GM12878 (cell line): ENCODE results near the gene NHLRC4. TPM values are rescaled to one million over a fixed set of nuclear protein-coding genes. Genes with fewer than 3 reads are reported as not detected.

ENCODE experiments used
- ATAC-seq: fragments of 200-7000 bp; cut with Tn5 transposase; 3 replicates; pipeline ENCODE4 v1.9.1; 2020; ENCODE audit warnings: mild to moderate bottlenecking, moderate library complexity
- BruUV-seq: library from RNA; stranded (reverse); fragments of 400-500 nt; replicated peaks from 2 replicates; lab custom pipeline; 2021; lab: Mats Ljungman, UMichigan
- CTCF ChIA-PET: fragments of 300-600 bp; sonication (Branson Sonifier 250); formaldehyde crosslinking; extraction: SDS; loops from one replicate; lab custom pipeline; 2021; ENCODE audit warnings: inconsistent platforms; lab: Yijun Ruan, JAX
- POLR2A ChIA-PET: fragments of 350-600 bp; formaldehyde crosslinking; extraction: SDS; loops from one replicate; lab custom pipeline; 2021; ENCODE audit warnings: inconsistent platforms; lab: Charles Lee
- RAD21 ChIA-PET: fragments of 300-600 bp; sonication (Branson Sonifier 250); formaldehyde crosslinking; loops from one replicate; lab custom pipeline; 2023; ENCODE audit warnings: antibody characterized with exemption; ENCODE audit not compliant: unreplicated experiment; lab: Charles Lee
- SMC1A ChIA-PET: fragments of 300-600 bp; sonication (Branson Sonifier 250); formaldehyde crosslinking; loops from one replicate; lab custom pipeline; 2023; ENCODE audit not compliant: unreplicated experiment, uncharacterized antibody; lab: Charles Lee
- DNase-seq: peaks from one replicate; pipeline ENCODE4 v3.0.0-alpha.2; 2011; ENCODE audit warnings: low read depth, low spot score
- FAIRE-seq: peaks from 3 replicates; lab custom pipeline; 2011; peaks lifted over from hg19 to GRCh38; lab: Jason Lieb, UNC
- H2AFZ ChIP-seq: 2 replicates; pipeline ENCODE4 v1.6.0; 2011; ENCODE audit warnings: low read depth, low read length, control low read depth; ENCODE audit not compliant: control insufficient read depth
- H3K27ac ChIP-seq: 2 replicates; pipeline ENCODE4 v1.5.1; 2011; ENCODE audit warnings: control low read depth; ENCODE audit not compliant: control insufficient read depth, insufficient read depth
- H3K27me3 ChIP-seq, 2 experiments: replicated peaks in 1 of 2; 2 replicates each; pipeline versions ENCODE4 v1.6.0 to v1.6.1; 2011; ENCODE audit warnings: low read length in 1 of 2; ENCODE audit not compliant: control insufficient read depth in 2 of 2, insufficient read depth in 2 of 2
- H3K36me3 ChIP-seq, 2 experiments: 2 replicates each; pipeline ENCODE4 v1.5.1; 2011; ENCODE audit warnings: low read length in 1 of 2; ENCODE audit not compliant: control insufficient read depth in 2 of 2, insufficient read depth in 2 of 2
- H3K4me1 ChIP-seq: 2 replicates; pipeline ENCODE4 v1.6.1; 2011; ENCODE audit warnings: mild to moderate bottlenecking, low read length, moderate library complexity, mixed read lengths; ENCODE audit not compliant: control insufficient read depth, insufficient read depth
- H3K4me2 ChIP-seq: 2 replicates; pipeline ENCODE4 v1.6.0; 2011; ENCODE audit warnings: control low read depth; ENCODE audit not compliant: control insufficient read depth, insufficient read depth
- H3K4me3 ChIP-seq: fragments of 200-600 bp; sonication (generic); 2 replicates; pipeline ENCODE4 v1.5.1; 2016
- H3K79me2 ChIP-seq: 2 replicates; pipeline ENCODE4 v1.6.0; 2011; ENCODE audit warnings: low read length; ENCODE audit not compliant: control insufficient read depth, insufficient read depth
- H3K9ac ChIP-seq: 2 replicates; pipeline ENCODE4 v1.8.0; 2011; ENCODE audit warnings: low read length, control low read depth, mixed read lengths; ENCODE audit not compliant: control insufficient read depth, insufficient read depth
- H3K9me3 ChIP-seq: replicated peaks from 3 replicates; pipeline ENCODE4 v1.5.1; 2011; ENCODE audit warnings: mild to moderate bottlenecking, low read length; ENCODE audit not compliant: control insufficient read depth, insufficient read depth
- H4K20me1 ChIP-seq: 2 replicates; pipeline ENCODE4 v1.6.0; 2011; ENCODE audit not compliant: control insufficient read depth, insufficient read depth
- BMI1 ChIP-seq: fragments of 450-650 bp; IDR thresholded peaks from 2 replicates; pipeline ENCODE4 v1.6.1; 2016; ENCODE audit warnings: mild to moderate bottlenecking, moderate library complexity, borderline replicate concordance
- EGR1 ChIP-seq, 2 experiments: IDR thresholded peaks; 1 replicate in 1 of 2; 2 replicates in 1 of 2; pipeline ENCODE4 v1.6.1; 2011 to 2012; ENCODE audit warnings: low read depth in 2 of 2, low read length in 2 of 2, borderline replicate concordance in 1 of 2, mild to moderate bottlenecking in 1 of 2, moderate library complexity in 1 of 2
- EP300 ChIP-seq, 2 experiments: fragments of 150-350 bp in 1 of 2; IDR thresholded peaks; 2 replicates each; pipeline ENCODE4 v1.6.1; 2011 to 2012; ENCODE audit warnings: low read depth in 2 of 2, low read length in 2 of 2, borderline replicate concordance in 1 of 2, improper control_type of control experiment in 1 of 2, inconsistent platforms in 1 of 2; ENCODE audit not compliant: control insufficient read depth in 1 of 2
- FOS ChIP-seq: IDR thresholded peaks from 3 replicates; pipeline ENCODE4 v1.6.1; 2011; ENCODE audit warnings: borderline replicate concordance; ENCODE audit not compliant: insufficient read length; ENCODE audit errors: extremely low read depth
- IRF4 ChIP-seq: IDR thresholded peaks from 2 replicates; pipeline ENCODE4 v1.6.1; 2011; ENCODE audit warnings: low read depth, low read length
- MEF2B ChIP-seq: fragments of 450-650 bp; IDR thresholded peaks from 2 replicates; pipeline ENCODE4 v1.6.1; 2018; ENCODE audit warnings: mild to moderate bottlenecking, moderate library complexity; ENCODE audit not compliant: partially characterized antibody, poor library complexity, severe bottlenecking
- MTA2 ChIP-seq: fragments of 450-650 bp; IDR thresholded peaks from 2 replicates; pipeline ENCODE4 v1.6.1; 2016; ENCODE audit warnings: low read depth, mild to moderate bottlenecking, moderate library complexity
- NR2C2 ChIP-seq: IDR thresholded peaks from 2 replicates; pipeline ENCODE4 v1.6.1; 2011; ENCODE audit warnings: borderline replicate concordance, low read depth; ENCODE audit not compliant: control insufficient read depth, insufficient read length
- SMARCA5 ChIP-seq: fragments of 450-650 bp; IDR thresholded peaks from 2 replicates; pipeline ENCODE4 v1.6.1; 2017; ENCODE audit warnings: mild to moderate bottlenecking
- SP1 ChIP-seq: IDR thresholded peaks from one replicate; pipeline ENCODE4 v1.6.1; 2011; ENCODE audit warnings: low read depth, low read length
- TARDBP ChIP-seq: IDR thresholded peaks from 2 replicates; pipeline ENCODE4 v1.6.1; 2016; ENCODE audit warnings: borderline replicate concordance
- ZNF622 ChIP-seq: fragments of 450-650 bp; IDR thresholded peaks from 2 replicates; pipeline ENCODE4 v1.6.1; 2017; ENCODE audit warnings: mild to moderate bottlenecking, inconsistent platforms
- WGBS: methylation state at CpG from one replicate; pipeline ENCODE4 v1.1.6; 2016; ENCODE audit warnings: low lambda C conversion rate; ENCODE audit not compliant: insufficient replicate concordance, insufficient coverage; ENCODE audit errors: missing lambda C conversion rate; 5-methylcytosine and 5-hydroxymethylcytosine counted together
- in situ Hi-C: fragments of 300-500 bp; cut with MboI; formaldehyde crosslinking; loops from 9 replicates; pipeline ENCODE4 v1.14.3; 2018; ENCODE audit warnings: mixed read lengths
- intact Hi-C: fragments of 100-400 bp; cut with micrococcal nuclease; formaldehyde crosslinking; loops from one replicate; pipeline ENCODE4 v1.14.2; 2022; ENCODE audit not compliant: unreplicated experiment
- polyA plus RNA-seq, 11 experiments: library from polyadenylated mRNA; depleted of rRNA in 4 of 11; unstranded in 6 of 11; stranded (reverse) in 5 of 11; fragments of >200 nt; fragmentation: Nextera tagmentation in 4 of 11; fragmentation: Illumina TruSeq in 1 of 11; extraction: Ambion mirVana in 4 of 11; extraction: Trizol in 1 of 11; gene quantifications; 1 replicate in 1 of 11; 2 replicates in 10 of 11; pipeline versions ENCODE4 v1.2.1 to v1.2.3, GENCODE V29; 2011 to 2016; ENCODE audit warnings: inconsistent platforms in 2 of 11, missing spikeins in 2 of 11, low read depth in 1 of 11
- total RNA-seq, 4 experiments: library from RNA; depleted of rRNA in 3 of 4; stranded (reverse); fragments of >200 nt in 3 of 4; fragmentation: Illumina TruSeq in 1 of 4; extraction: Trizol in 1 of 4; gene quantifications; 2 replicates each; pipeline versions ENCODE4 v1.2.1 to v1.2.3, GENCODE V29; 2013 to 2021
- TF ChIP-seq, protein P1 (sequence below): fragments of 450-650 bp; IDR thresholded peaks from 2 replicates; pipeline ENCODE4 v1.6.1; 2014; ENCODE audit warnings: mild to moderate bottlenecking

Gene NHLRC4
- total and polyA plus RNA-seq, 10 of the 15 experiments (the other 5 are each of a cell fraction or from before 2014, with no cell fraction given): 0.07 to 1.1 (median 0.57) TPM; not detected in 3

DNA sequence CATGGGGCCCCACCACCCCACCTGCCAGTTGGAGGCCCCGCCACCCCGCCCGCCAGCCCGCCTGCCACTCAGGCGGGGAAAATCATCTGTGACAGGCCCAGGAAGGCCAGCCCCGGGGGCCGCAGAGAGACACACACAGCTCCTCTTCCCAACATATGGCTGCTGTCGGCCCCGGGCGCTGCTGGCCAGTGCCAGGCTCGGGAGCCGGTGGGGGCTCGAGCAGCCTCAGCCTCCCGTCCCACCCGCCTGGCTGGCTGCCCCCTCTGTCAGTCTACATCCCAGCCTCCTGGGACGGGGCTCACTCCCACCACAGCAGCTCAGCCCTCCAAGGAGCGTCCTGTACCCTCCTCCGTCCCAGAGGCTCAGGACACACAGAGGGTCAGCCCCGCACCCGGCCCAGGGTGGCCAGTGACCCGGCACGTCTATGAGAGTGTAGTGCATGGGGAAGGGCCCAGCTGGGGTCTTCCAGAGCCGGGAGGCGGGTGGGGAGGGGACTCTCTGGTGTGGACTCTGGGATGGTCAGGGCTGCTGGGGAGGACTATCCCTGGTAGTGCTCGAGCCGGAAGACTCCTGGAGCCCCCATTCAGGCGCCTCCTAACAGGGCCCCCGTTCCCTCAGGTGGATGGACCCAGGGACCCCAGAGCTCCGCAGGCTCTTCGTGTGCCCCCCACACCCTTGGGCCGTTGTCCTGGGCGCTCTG is 10.2 kb upstream of the NHLRC4 start:
- no TSS peak for BruUV-seq
- Histone ChIP-seq H3K36me3 (peaks cover 0 to 7% of the 10 kb centered on the region in 2 experiments; a peak in 2 of 4 replicates), H3K9me3 (no peaks in the 10 kb centered on the region), H3K27me3 (peaks cover 4 to 9% of the 10 kb centered on the region in 2 experiments; a peak in 2 of 4 replicates), H2AFZ (no peak overlapping the region), H3K4me2 (no peak overlapping the region), H3K4me1 (no peaks in the 10 kb centered on the region), H3K9ac (no peak overlapping the region), H3K4me3 (no peak overlapping the region), H3K27ac (no peak overlapping the region), H3K79me2 (no peaks in the 10 kb centered on the region), H4K20me1 (no peaks in the 10 kb centered on the region)
- in situ Hi-C loops: no loop called here
- ChIA-PET RAD21 (no interaction called here), POLR2A (no interaction called here), SMC1A (no interaction called here), CTCF (no interaction called here)
- WGBS: 61% methylated on average over 29 of the region's 32 CpGs
- ATAC-seq (no peak), DNase-seq (no peak), FAIRE-seq (no peak)
- intact Hi-C loops: no loop called here
- TF ChIP-seq IRF4 (no peak), MTA2 (no peak), FOS (no peak), NR2C2 (no peak), SMARCA5 (no peak), TARDBP (no peak), EP300 (IDR thresholded peaks at IDR 0.05; ENCODE audit: borderline replicate concordance in 1 of 2, control insufficient read depth in 1 of 2, low read depth in 2 of 2, low read length in 2 of 2) (no peak), ZNF622 (no peak), SP1 (no peak), MEF2B (no peak), EGR1 (IDR thresholded peaks at IDR 0.05; ENCODE audit: borderline replicate concordance in 1 of 2, low read depth in 2 of 2, low read length in 2 of 2) (no peak), BMI1 (no peak)
- TF ChIP-seq, protein P1, sequence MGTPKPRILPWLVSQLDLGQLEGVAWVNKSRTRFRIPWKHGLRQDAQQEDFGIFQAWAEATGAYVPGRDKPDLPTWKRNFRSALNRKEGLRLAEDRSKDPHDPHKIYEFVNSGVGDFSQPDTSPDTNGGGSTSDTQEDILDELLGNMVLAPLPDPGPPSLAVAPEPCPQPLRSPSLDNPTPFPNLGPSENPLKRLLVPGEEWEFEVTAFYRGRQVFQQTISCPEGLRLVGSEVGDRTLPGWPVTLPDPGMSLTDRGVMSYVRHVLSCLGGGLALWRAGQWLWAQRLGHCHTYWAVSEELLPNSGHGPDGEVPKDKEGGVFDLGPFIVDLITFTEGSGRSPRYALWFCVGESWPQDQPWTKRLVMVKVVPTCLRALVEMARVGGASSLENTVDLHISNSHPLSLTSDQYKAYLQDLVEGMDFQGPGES: no peak
